Upper lobe of left lung (tissue), 4 donors: ENCODE data around the gene KCND2.

Experiments
- EP300 ChIP-seq, 4 donors: sonication (generic); formaldehyde crosslinking; IDR thresholded peaks; one replicate each; pipeline ENCODE4 v1.5.1; 2017; ENCODE audit warnings: antibody characterized with exemption in 4 of 4, control low read depth in 2 of 4
- TF ChIP-seq, protein P1 (sequence below), 6 experiments: fragments of 450-650 bp in 4 of 6; fragments of 200-600 bp in 2 of 6; sonication (generic) in 2 of 6; IDR thresholded peaks; one replicate each; pipeline ENCODE4 v1.5.1; 2016 to 2019; ENCODE audit warnings: antibody characterized with exemption in 6 of 6

- TF ChIP-seq EP300 (IDR thresholded peaks at IDR 0.05): no peak
- TF ChIP-seq, protein P1, sequence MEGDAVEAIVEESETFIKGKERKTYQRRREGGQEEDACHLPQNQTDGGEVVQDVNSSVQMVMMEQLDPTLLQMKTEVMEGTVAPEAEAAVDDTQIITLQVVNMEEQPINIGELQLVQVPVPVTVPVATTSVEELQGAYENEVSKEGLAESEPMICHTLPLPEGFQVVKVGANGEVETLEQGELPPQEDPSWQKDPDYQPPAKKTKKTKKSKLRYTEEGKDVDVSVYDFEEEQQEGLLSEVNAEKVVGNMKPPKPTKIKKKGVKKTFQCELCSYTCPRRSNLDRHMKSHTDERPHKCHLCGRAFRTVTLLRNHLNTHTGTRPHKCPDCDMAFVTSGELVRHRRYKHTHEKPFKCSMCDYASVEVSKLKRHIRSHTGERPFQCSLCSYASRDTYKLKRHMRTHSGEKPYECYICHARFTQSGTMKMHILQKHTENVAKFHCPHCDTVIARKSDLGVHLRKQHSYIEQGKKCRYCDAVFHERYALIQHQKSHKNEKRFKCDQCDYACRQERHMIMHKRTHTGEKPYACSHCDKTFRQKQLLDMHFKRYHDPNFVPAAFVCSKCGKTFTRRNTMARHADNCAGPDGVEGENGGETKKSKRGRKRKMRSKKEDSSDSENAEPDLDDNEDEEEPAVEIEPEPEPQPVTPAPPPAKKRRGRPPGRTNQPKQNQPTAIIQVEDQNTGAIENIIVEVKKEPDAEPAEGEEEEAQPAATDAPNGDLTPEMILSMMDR (IDR thresholded peaks at IDR 0.05): no peak
Measured at GRCh38 chr7:120303105-120303504, 30.1 kb downstream of the KCND2 start.
